GM18867 (cell line): ENCODE data around the gene OSTM1.
"Not testable (repeated sequence)": the region's sequence is repeated elsewhere in the genome, so short reads cannot be mapped to it uniquely, and the experiment has no call there.

Experiments used
- ATAC-seq: cut with Tn5 transposase; IDR thresholded peaks from one replicate; pipeline ENCODE4 v1.9.1; 2021; ENCODE audit warnings: mild to moderate bottlenecking, moderate library complexity; ENCODE audit not compliant: unreplicated experiment

OSTM1 gene

DNA sequence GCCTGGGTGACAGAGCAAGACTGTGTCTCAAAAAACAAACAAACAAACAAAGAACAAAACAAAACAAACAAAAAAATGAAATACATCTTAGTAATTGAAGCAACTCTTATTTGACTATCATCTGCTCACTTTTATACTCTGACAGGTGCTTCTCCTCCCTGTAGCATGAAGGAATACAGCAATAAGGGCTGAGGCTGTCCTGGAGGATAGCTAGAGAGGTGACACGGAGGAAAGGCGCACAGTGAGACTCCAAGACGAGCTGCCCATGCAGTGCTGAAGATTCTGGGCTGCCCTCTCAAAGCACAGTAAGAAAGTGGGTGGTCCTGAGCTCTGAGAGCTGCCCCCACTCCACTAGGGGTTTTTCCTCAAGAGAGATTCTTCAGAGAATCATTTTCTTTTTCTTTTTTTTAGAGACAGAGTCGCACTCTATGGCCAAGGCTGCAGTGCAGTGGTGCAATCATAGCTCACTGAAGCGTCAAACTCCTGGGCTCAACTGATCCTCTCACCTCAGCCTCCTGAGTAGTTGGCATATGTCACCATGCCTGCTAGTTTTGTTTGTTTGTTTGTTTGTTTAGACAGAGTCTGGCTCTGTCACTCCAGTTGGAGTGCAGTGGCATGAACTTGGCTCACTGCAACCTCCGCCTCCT lies 50.0 kb downstream of the OSTM1 start:
- no peak for ATAC-seq

DNA sequence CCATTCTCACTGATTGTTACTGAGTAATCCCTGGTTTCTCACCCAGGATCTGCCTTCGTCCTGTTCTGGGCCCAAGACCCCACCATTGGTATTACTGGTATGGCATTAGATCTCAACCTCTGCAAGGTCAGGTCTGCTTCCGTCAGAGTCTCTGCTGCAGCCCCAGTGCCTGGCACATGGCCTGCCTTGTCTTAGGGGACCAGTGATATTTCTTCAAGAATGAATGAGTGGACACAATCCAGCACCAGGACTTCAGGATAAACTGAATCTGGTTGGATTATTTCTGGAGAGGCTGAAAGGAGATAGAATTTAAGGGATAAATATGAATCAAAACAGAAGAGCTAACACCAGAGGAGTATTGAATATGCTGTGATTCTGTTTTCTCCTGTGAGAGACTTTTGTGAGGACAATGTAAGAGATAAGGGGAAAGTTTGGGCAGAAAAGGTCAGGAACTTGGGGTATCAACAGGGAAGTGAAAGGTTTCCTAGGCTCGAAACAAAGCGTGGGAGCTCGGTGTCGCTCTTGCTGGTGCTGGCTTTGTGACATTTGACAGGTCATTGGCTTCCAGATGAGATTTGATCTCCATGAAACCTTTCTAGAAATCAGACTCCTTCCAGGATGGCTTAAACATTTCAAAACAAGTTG lies 53.9 kb downstream of the OSTM1 start:
- ATAC-seq: no peak

DNA sequence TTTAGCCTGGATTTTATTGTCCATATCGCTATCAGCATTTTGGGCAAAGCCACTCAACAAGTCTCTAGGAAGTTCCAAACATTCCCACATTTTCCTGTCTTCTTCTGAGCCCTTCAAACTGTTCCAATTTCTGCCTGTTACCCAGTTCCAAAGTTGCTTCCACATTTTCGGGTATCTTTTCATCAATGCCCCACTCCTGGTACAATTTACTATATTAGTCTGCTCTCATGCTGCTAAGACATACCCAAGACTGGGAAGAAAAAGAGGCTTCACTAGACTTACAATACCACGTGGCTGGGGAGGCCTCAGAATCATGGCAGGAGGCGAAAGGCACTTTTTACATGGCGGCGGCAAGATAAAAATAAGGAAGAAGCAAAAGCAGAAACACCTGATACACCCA lies 58.3 kb downstream of the OSTM1 start:
- ATAC-seq: not testable (repeated sequence)

DNA sequence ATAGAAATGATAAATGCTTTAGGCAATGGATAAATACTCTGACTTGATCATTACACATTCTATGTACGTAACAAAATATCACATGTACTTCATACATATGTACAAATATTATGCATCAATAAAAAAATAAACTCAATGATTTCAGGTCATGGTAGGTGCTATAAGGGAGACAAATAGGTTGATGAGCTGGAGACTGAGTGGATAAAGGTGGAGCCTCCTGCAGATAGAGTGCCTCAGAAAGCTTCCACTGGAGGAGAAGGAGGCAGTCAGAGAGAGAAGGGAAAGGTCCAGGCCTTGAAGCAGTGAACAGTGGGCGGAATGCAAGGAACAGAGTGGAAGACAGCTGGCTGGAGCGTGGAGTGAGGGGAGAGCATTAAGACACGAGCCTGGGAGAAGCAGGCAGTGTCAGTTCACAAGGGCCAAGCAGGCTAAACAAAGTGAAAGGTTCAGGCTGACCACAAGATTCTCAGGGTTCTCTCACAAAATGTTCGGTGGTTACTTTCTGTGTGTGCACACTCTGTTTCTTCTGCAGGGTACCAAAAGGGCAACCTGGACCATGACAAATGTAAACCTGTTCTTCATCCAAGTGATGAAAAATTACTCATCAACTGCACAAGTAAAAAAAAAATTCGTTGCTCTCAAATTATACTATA lies 60.6 kb downstream of the OSTM1 start:
- ATAC-seq: no peak

DNA sequence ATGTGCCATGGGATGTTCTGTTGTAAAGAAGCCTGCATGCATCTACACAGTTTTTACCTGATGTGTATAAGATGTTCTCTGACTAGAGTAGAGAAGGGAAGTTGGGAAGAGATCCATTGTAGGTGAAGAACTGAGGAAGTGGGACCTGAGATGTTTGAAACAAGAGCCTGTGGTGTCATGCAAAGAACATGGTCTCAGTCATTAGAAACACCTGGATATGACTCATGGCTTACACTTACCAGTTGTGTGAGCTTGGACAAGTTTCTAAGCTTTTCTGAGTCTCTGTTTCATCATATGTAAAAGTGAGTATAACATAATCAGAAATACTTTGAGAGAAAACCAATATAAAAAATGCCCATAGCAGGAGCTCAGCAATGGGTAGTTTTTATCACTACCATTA lies 64.6 kb downstream of the OSTM1 start:
- no peak for ATAC-seq

DNA sequence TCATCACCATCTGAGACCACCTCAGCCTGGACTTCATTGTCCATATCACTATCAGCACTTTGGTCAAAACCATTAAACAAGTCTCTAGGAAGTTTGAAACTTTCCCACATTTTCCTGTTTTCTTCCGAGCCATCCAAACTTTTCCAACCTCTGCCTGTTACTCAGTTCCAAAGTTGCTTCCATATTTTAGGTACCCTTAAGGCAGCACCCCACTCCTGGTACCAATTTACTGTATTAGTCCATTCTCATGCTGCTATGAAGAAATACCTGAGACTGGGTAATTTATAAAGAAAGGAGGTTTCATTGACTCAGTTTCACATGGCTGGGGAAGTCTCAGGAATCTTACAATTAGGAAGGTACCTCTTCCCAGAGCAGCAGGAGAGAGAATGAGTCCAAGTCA lies 65.3 kb downstream of the OSTM1 start:
- not testable (repeated sequence) for ATAC-seq

DNA sequence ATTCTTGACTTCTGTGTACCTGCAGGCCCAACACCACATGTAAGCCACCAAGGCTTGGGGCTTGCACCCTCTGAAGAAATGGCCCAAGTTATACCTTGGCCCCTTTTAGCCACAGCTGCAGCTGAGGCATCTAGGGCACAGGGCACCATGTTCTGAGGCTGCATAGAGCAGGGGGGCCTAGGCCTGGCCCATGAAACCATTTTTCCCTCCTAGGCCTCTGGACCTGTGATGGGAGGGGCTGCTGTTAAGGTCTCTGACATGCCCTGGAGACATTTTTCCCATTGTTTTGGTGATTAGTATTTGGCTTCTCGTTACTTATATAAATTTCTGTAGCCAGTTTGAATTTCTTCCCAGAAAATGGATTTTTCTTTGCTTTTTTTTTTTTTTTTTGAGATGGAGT lies 66.2 kb downstream of the OSTM1 start:
- ATAC-seq: no peak

DNA sequence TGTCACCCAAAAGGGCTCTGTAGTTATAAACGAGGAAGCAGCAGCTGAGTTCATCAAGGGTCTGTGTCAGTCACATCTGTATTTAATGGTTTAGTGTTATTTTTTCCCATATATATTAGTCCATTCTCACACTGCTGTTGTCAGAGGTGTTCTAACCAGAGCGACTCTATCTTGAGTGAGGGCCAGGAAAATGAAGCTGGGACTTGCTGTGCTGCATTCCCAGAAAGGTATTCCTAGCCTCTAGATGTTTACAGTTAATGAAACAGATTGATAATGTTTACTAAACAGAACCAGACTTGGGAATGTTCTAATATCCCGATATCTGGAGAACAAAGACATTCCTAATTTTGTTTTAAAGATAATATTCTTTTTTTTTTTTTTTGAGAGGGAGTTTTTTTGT lies 68.6 kb downstream of the OSTM1 start:
- no peak for ATAC-seq

DNA sequence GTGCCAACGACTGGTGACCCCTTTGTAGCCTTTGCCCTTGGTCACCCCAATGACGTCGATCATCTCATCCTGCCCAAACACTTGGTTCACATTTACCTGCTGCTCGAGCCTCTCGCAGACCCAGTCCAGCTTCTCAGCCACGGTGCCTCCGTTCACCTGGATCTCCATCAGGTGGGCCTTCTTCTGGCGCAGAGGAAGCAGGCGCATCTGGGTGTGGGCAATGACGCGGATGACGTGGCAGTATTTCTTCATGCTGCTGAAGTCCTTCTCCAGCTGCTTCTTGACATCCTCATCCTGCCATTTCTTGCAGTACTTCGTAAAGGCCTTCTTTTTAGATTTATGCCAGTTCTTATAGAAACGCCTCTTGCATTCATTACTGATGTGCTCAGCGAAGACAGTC lies 69.7 kb downstream of the OSTM1 start:
- no peak for ATAC-seq

DNA sequence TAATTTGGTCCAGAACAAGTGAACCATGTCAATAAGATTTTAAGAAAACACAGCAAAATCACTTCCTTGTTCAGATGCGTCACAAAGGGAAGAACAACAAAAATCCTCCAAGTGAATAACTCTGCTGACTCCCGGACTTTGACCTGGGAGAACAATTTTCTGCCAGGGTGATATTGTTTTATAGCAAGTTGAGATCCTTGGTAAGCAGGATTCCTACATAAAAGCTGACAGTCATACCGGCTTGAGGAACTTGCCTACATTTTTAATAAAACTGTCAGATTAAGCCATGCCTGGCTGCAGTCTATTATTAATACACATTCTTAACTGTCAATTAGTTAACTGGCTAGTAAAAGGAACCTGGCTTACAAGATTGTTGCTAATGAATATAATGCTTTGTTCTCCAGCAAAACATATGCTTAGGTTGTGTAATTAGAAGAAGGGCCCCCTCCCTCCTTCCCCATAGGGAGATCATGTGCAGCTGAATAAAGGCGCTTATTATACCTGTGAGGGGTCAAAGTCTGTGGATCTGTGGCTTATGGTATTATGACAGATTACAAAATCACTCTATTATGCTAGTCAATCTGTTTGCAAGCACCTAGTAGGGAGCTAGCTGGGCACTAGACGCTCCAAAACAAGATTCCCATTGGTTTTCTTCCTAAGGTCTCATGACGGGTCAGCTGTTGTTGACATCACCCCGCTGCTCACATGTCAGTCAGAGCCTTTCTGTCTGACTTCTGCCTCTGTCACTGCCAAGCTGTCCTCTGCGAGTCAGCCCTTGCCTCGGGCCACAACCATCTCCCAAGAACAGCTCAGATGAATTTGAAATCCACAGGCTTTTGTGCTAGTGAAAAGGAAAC lies 71.9 kb downstream of the OSTM1 start:
- no peak for ATAC-seq

DNA sequence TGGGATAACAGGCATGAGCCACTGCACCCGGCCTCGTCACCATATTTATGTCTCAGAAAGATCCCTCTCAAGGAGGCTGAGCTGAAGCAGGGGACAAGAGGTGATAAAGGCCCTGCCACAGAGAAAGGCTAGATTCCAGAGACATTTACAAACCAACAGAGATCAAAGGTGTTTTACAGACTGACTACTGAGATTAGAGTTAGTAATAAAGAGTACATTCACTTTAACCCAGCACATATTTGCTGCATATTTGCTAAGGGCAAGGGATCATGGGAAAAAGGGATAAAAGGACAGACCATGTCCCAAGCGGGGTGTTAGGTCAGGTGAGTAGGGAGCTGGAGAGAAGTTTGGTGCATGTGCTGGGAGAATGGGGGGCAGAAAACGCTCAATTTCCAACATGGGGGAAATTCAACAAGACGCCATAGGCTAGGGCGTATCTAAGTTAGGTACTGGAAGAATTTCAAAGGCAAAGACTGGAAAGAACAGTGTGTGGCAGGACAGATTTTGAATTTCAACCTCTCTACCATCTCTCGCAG lies 72.8 kb downstream of the OSTM1 start:
- no peak for ATAC-seq

DNA sequence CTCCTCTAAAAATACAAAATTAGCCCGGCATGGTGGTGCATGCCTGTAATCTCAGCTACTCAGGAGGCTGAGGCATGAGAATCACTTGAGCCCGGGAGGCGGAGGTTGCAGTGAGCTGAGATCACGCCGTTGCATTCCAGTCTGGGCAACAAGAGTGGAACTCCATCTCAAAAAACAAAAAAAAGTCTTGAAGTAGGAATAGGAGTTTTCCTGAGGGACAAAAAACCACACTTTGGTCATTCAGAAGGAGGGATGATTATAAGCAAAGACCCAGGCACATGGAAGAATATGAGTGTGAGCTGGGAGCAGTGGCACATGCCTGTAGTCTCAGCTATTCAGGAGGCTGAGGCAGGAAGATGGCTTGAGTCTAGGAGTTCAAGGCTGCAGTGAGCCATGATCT lies 74.3 kb downstream of the OSTM1 start:
- not testable (repeated sequence) for ATAC-seq

DNA sequence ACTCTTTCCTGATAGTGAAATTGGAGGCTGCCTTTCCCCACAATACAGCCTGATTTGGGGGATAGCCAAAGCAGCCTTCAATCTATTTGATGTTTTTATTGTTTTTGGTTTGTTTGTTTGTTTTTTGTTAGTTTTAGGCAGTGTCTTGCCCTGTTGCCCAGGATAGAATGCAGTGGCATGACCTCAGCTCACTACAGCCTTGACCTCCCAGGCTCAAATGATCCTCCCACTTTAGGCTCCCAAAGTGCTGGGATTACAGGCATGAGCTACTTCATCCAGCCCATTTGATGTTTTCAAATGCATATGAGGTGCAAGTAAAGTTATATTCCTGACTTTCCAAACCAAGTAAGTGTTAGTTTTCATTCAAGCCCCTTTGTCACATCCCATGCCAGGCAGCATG lies 75.2 kb downstream of the OSTM1 start:
- ATAC-seq: no peak

DNA sequence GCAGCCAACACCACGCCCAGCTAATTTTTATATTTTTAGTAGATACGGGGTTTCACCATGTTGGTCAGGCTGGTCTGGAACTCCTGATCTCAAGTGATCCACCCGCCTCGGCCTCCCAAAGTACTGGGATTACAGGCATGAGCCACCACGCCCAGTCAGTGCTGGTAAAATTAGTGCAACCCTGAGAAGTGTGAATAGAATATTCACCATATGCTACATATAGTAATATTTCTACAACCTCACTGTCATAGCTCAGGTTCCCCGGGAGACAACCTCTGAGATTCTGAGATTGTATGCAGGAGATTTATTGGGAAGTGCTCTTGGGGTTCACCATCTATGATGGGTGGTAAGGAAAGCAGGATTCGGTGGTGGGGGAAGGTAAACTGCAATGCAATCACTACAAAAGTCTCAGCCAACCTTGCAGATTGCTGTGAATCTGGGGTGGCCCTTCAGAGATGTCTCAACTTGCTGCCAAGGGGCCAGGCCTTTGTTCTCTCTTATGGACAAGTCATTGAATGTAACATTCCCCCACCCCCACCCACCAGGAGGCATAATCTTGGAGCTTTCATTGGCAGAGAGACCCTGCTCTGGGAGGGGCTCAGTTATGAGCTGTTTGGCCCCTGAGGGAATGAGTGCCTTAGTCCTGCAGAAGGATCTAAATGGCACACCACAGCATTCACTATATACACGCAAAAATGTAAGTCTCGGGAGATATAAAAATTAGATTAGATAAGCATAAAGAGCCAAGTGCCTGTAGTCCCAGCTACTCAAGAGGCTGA lies 82.6 kb downstream of the OSTM1 start:
- no peak for ATAC-seq
